ENCODE measurements around the gene PUSL1.

Gene PUSL1

GRCh38 chr1:1342061-1342562, 33.7 kb downstream of the PUSL1 start:
- no peak for DNase-seq

GRCh38 chr1:1342584-1343115, 34.3 kb downstream of the PUSL1 start:
- DNase-seq: no peak

GRCh38 chr1:1343811-1344421, 35.5 kb downstream of the PUSL1 start:
- DNase-seq: no peak

GRCh38 chr1:1344655-1345361, 36.4 kb downstream of the PUSL1 start:
- peak in 1 of 2 experiments; percentile 46 for DNase-seq

- no peak for DNase-seq
Observed at GRCh38 chr1:1345384-1345783, 37.0 kb downstream of the PUSL1 start.

GRCh38 chr1:1345860-1346500, 37.6 kb downstream of the PUSL1 start:
- no peak for DNase-seq

- no peak for DNase-seq
Observed at GRCh38 chr1:1346501-1346890, 38.1 kb downstream of the PUSL1 start.

- no peak for DNase-seq
Observed at GRCh38 chr1:1347026-1347595, 38.7 kb downstream of the PUSL1 start.

GRCh38 chr1:1347663-1348419, 39.4 kb downstream of the PUSL1 start:
- DNase-seq: peak in 1 of 2 experiments; percentile 71

- DNase-seq: peak in 1 of 2 experiments; percentile 48
Observed at GRCh38 chr1:1348420-1349255, 40.2 kb downstream of the PUSL1 start.

GRCh38 chr1:1349256-1350012, 41.0 kb downstream of the PUSL1 start, which contains the start of gene DVL1:
DVL1 (minus strand) TSS chr1:1349418; CDS start chr1:1349065, 353 bp downstream.
- peak in 1 of 2 experiments; percentile 79 for DNase-seq

- no peak for DNase-seq
Observed at GRCh38 chr1:1351511-1352427, 43.4 kb downstream of the PUSL1 start.

- DNase-seq: no peak
Observed at GRCh38 chr1:1352786-1353388, 44.5 kb downstream of the PUSL1 start.

- DNase-seq: no peak
Observed at GRCh38 chr1:1353389-1354151, 45.2 kb downstream of the PUSL1 start.

GRCh38 chr1:1354271-1355247, 46.2 kb downstream of the PUSL1 start:
- DNase-seq: no peak

- peak in 1 of 2 experiments; percentile 83 for DNase-seq
Observed at GRCh38 chr1:1355416-1355815, 47.0 kb downstream of the PUSL1 start.
